Gastrocnemius medialis (tissue), 4 donors: ENCODE data around the gene ARFGAP2.

Experiments used
- POLR2A ChIP-seq, 2 donors: fragments of 450-650 bp; IDR thresholded peaks; one replicate each; pipeline ENCODE4 v1.6.1; 2017; ENCODE audit warnings: antibody characterized with exemption in 2 of 2, mild to moderate bottlenecking in 2 of 2, moderate library complexity in 2 of 2
- TF ChIP-seq, protein P1 (sequence below), 5 experiments: fragments of 450-650 bp in 3 of 5; fragments of 200-600 bp in 2 of 5; sonication (generic) in 2 of 5; IDR thresholded peaks in 4 of 5; conservative IDR thresholded peaks in 1 of 5; 1 replicate in 4 of 5; 2 replicates in 1 of 5; pipeline ENCODE4 v1.5.1; 2016 to 2019; ENCODE audit warnings: antibody characterized with exemption in 5 of 5, mild to moderate bottlenecking in 3 of 5, moderate library complexity in 3 of 5

DNA sequence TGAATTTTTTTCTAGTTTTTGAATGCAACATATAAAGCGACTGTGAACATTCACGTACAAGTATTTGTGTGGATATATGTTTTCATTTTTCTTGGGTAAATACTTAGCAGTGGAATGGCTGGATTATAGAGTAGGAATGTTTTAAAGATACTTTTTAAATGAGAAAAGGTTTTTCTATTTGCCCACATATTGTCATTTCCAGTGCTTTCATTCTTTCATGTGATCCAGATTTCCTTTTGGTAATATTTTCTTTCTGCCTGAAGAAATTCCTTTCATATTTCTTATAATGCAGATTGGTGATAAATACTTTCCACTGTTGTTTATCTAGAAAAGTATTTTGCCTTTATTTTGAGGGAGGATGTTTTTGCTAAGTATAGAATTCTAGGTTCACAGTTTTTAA lies 46.0 kb upstream of the ARFGAP2 start:
- TF ChIP-seq, protein P1, sequence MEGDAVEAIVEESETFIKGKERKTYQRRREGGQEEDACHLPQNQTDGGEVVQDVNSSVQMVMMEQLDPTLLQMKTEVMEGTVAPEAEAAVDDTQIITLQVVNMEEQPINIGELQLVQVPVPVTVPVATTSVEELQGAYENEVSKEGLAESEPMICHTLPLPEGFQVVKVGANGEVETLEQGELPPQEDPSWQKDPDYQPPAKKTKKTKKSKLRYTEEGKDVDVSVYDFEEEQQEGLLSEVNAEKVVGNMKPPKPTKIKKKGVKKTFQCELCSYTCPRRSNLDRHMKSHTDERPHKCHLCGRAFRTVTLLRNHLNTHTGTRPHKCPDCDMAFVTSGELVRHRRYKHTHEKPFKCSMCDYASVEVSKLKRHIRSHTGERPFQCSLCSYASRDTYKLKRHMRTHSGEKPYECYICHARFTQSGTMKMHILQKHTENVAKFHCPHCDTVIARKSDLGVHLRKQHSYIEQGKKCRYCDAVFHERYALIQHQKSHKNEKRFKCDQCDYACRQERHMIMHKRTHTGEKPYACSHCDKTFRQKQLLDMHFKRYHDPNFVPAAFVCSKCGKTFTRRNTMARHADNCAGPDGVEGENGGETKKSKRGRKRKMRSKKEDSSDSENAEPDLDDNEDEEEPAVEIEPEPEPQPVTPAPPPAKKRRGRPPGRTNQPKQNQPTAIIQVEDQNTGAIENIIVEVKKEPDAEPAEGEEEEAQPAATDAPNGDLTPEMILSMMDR (IDR thresholded peaks at IDR 0.05 in 4 of 5, conservative IDR thresholded peaks at IDR 0.05 in 1 of 5) = no peak
- no peak for TF ChIP-seq POLR2A (IDR thresholded peaks at IDR 0.05)
